GM23338 (cell line): ENCODE measurements around the gene OSBPL10. TPM values are rescaled to one million over a fixed set of nuclear protein-coding genes. Genes with fewer than 3 reads are reported as not detected.
A peak's percentile ranks its signal among the peaks of the same experiment; 100 is the strongest.

Experiments
- ATAC-seq: fragments of 200-7000 bp; cut with Tn5 transposase; 3 replicates; pipeline ENCODE4 v1.9.1; 2020
- DNase-seq: peaks from one replicate; pipeline ENCODE4 v3.0.0-alpha.2; 2015; ENCODE audit warnings: low spot score
- H2AFZ ChIP-seq: fragments of 200-600 bp; sonication (generic); 2 replicates; pipeline ENCODE4 v1.8.0; 2016; ENCODE audit warnings: antibody characterized with exemption, mild to moderate bottlenecking, moderate library complexity
- H3F3A ChIP-seq: fragments of 200-600 bp; sonication (generic); replicated peaks from 2 replicates; pipeline ENCODE4 v1.8.0; 2017; ENCODE audit warnings: antibody characterized with exemption, mixed run types, low read depth
- H3K27ac ChIP-seq: fragments of 200-600 bp; sonication (generic); 2 replicates; pipeline ENCODE4 v1.6.1; 2016; ENCODE audit warnings: low read depth
- H3K27me3 ChIP-seq: fragments of 200-600 bp; sonication (generic); 2 replicates; pipeline ENCODE4 v1.8.0; 2016; ENCODE audit warnings: mild to moderate bottlenecking, mixed run types, moderate library complexity; ENCODE audit not compliant: insufficient read depth
- H3K36me3 ChIP-seq: fragments of 200-600 bp; sonication (generic); 2 replicates; pipeline ENCODE4 v1.8.0; 2016; ENCODE audit warnings: mild to moderate bottlenecking; ENCODE audit not compliant: insufficient read depth
- H3K4me1 ChIP-seq: fragments of 200-600 bp; sonication (generic); 2 replicates; pipeline ENCODE4 v1.8.0; 2016; ENCODE audit warnings: mild to moderate bottlenecking, moderate library complexity; ENCODE audit not compliant: insufficient read depth
- H3K4me2 ChIP-seq: fragments of 200-600 bp; sonication (generic); 2 replicates; pipeline ENCODE4 v1.7.1; 2017; ENCODE audit warnings: mixed run types
- H3K4me3 ChIP-seq: fragments of 200-600 bp; sonication (generic); 2 replicates; pipeline ENCODE4 v1.6.1; 2016; ENCODE audit warnings: mixed run types
- H3K79me2 ChIP-seq: fragments of 200-600 bp; sonication (generic); replicated peaks from 2 replicates; pipeline ENCODE4 v1.8.0; 2017; ENCODE audit warnings: mild to moderate bottlenecking; ENCODE audit not compliant: insufficient read depth
- H3K9me2 ChIP-seq: fragments of 200-600 bp; sonication (generic); 2 replicates; pipeline ENCODE4 v1.8.0; 2017; ENCODE audit not compliant: insufficient read depth
- H4K20me1 ChIP-seq: fragments of 200-600 bp; sonication (generic); replicated peaks from 2 replicates; pipeline ENCODE4 v1.8.0; 2017; ENCODE audit warnings: mild to moderate bottlenecking; ENCODE audit not compliant: insufficient read depth
- H3K27ac Mint-ChIP-seq: 2 replicates; pipeline ENCODE4 v1.8.0; 2020; ENCODE audit warnings: inconsistent platforms, mild to moderate bottlenecking, moderate library complexity, mixed read lengths
- H3K27me3 Mint-ChIP-seq: 3 replicates; pipeline ENCODE4 v1.8.0; 2022; ENCODE audit warnings: low read depth, mild to moderate bottlenecking, moderate library complexity, mixed read lengths, inconsistent platforms; ENCODE audit not compliant: insufficient read depth, poor library complexity
- H3K36me3 Mint-ChIP-seq: 3 replicates; pipeline ENCODE4 v1.8.0; 2021; ENCODE audit warnings: low read depth, mild to moderate bottlenecking, inconsistent platforms, moderate library complexity, mixed read lengths
- H3K4me1 Mint-ChIP-seq: 3 replicates; pipeline ENCODE4 v1.8.0; 2020; ENCODE audit warnings: mild to moderate bottlenecking, inconsistent platforms, mixed read lengths
- H3K4me3 Mint-ChIP-seq: 3 replicates; pipeline ENCODE4 v1.8.0; 2021; ENCODE audit warnings: moderate library complexity, mild to moderate bottlenecking, inconsistent platforms, mixed read lengths
- H3K9me3 Mint-ChIP-seq: 3 replicates; pipeline ENCODE4 v1.8.0; 2020; ENCODE audit warnings: moderate library complexity, mild to moderate bottlenecking, inconsistent platforms, mixed read lengths
- EZH2 ChIP-seq: fragments of 200-600 bp; sonication (generic); IDR thresholded peaks from one replicate; pipeline ENCODE4 v1.8.0; 2017; ENCODE audit warnings: antibody characterized with exemption, mild to moderate bottlenecking, low read depth; ENCODE audit not compliant: unreplicated experiment
- NANOG ChIP-seq: IDR thresholded peaks from 2 replicates; pipeline ENCODE4 v1.6.1; 2016; ENCODE audit warnings: antibody characterized with exemption, borderline replicate concordance
- POLR2AphosphoS5 ChIP-seq: IDR thresholded peaks from 2 replicates; pipeline ENCODE4 v1.6.1; 2016; ENCODE audit warnings: antibody characterized with exemption, low read depth
- ZNF114 ChIP-seq: fragments of 250-450 bp; sonication (Bioruptor Pico); IDR thresholded peaks from 2 replicates; pipeline ENCODE4 v1.5.0; 2020; ENCODE audit warnings: mild to moderate bottlenecking, moderate library complexity
- polyA plus RNA-seq: library from polyadenylated mRNA; unstranded; fragments of >200 nt; fragmentation: Nextera tagmentation; extraction: Ambion mirVana; gene quantifications from 2 replicates; pipeline ENCODE4 v1.2.1, GENCODE V29; 2016
- total RNA-seq: library from RNA; depleted of rRNA; stranded (reverse); fragments of >200 nt; shearing (Covaris generic); gene quantifications from 2 replicates; pipeline ENCODE4 v1.2.3, GENCODE V29; 2014
- TF ChIP-seq, protein P1 (sequence below): IDR thresholded peaks from 2 replicates; pipeline ENCODE4 v1.6.1; 2016; ENCODE audit warnings: antibody characterized with exemption
- TF ChIP-seq, protein P2 (sequence below), 2 experiments: fragments of 200-600 bp in 1 of 2; sonication (generic) in 1 of 2; conservative IDR thresholded peaks; 2 replicates each; pipeline versions ENCODE4 v1.5.1 to v1.6.1; 2016 to 2017; ENCODE audit warnings: antibody characterized with exemption in 2 of 2, low read depth in 2 of 2, mild to moderate bottlenecking in 2 of 2, moderate library complexity in 1 of 2
- TF ChIP-seq, protein P3 (sequence below): IDR thresholded peaks from one replicate; pipeline ENCODE4 v1.6.1; 2018; ENCODE audit warnings: antibody characterized with exemption; ENCODE audit not compliant: unreplicated experiment

Gene OSBPL10
- total and polyA plus RNA-seq, 2 experiments from 2014 or later: 23.8 to 149 TPM

DNA sequence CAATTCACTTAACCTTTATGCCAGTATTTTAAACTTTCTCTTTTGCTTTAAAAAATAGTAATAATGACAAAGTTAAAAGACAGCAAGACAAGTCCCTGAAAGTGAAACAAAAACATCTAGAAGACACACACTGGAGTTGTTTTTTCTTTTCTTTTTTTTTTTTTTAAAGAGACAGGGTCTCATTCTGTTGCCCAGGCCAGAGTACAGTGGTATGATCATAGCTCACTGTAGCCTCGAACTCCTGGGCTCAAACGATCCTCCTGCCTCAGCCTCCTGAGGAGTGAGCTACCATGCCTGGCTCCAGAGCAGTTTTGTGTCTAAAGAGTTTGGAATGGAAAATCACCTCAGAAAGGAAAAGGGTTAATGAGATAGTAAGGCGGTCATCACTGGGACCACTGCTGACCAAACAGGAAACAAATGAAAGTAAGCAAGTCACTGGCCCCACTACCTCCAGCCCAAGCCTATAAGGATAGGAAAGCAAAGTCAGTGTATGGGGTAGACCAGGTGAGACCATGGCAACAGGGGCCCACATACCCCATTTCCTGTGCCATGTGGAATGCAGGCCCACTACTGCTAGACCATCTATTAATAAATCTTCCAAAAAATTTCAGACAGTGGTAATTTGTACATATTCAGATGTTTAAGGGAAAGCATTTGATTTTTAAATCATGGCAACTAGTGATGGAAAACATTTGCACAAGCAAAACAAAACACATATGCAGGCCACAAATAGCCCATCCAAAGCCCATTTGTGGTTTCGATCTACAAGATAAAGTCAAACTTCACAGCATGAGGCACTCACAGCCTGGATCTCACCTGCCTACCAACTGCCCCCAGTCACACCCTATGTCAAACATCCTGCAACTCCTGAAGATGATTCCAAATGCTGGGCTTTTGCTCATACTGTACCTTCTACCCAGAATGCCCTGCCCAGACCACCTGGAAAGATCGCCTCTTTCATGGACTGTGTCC is 62.6 kb downstream of the OSBPL10 start:
- H3K9me3 Mint-ChIP-seq: peaks cover 17% of the 10 kb centered on the region
- peaks cover 4% of the 10 kb centered on the region for H3K27me3 Mint-ChIP-seq
- Histone ChIP-seq H3K4me1 (peaks cover 50% of the 10 kb centered on the region), H4K20me1 (no peaks in the 10 kb centered on the region), H3K27me3 (no peaks in the 10 kb centered on the region), H2AFZ (no peak overlapping the region), H3K9me2 (peaks cover 4% of the 10 kb centered on the region; the same call in 1 of the 2 replicates), H3K4me3 (0 out of 2 replicates have a peak overlapping the region, but pooled peaks have one; percentile 6), H3F3A (peaks cover 4% of the 10 kb centered on the region; the same call in 1 of the 2 replicates), H3K79me2 (peaks cover 94% of the 10 kb centered on the region), H3K27ac (peak overlapping the region; percentile 96), H3K4me2 (peak overlapping the region; percentile 54), H3K36me3 (no peaks in the 10 kb centered on the region)
- H3K36me3 Mint-ChIP-seq: peaks cover 47% of the 10 kb centered on the region
- H3K4me3 Mint-ChIP-seq: peak overlapping the region; percentile 50; the same call in 2 of the 3 replicates
- no peak for TF ChIP-seq EZH2
- no peak for TF ChIP-seq NANOG
- TF ChIP-seq ZNF114 (CRISPR knock-in tag): no peak
- no peak for TF ChIP-seq POLR2AphosphoS5
- TF ChIP-seq, protein P1, sequence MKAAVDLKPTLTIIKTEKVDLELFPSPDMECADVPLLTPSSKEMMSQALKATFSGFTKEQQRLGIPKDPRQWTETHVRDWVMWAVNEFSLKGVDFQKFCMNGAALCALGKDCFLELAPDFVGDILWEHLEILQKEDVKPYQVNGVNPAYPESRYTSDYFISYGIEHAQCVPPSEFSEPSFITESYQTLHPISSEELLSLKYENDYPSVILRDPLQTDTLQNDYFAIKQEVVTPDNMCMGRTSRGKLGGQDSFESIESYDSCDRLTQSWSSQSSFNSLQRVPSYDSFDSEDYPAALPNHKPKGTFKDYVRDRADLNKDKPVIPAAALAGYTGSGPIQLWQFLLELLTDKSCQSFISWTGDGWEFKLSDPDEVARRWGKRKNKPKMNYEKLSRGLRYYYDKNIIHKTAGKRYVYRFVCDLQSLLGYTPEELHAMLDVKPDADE: no peak
- TF ChIP-seq, protein P2, sequence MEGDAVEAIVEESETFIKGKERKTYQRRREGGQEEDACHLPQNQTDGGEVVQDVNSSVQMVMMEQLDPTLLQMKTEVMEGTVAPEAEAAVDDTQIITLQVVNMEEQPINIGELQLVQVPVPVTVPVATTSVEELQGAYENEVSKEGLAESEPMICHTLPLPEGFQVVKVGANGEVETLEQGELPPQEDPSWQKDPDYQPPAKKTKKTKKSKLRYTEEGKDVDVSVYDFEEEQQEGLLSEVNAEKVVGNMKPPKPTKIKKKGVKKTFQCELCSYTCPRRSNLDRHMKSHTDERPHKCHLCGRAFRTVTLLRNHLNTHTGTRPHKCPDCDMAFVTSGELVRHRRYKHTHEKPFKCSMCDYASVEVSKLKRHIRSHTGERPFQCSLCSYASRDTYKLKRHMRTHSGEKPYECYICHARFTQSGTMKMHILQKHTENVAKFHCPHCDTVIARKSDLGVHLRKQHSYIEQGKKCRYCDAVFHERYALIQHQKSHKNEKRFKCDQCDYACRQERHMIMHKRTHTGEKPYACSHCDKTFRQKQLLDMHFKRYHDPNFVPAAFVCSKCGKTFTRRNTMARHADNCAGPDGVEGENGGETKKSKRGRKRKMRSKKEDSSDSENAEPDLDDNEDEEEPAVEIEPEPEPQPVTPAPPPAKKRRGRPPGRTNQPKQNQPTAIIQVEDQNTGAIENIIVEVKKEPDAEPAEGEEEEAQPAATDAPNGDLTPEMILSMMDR (conservative IDR thresholded peaks at IDR 0.05; ENCODE audit: low read depth in 2 of 2): no peak
- H3K27ac Mint-ChIP-seq: peak overlapping the region; percentile 76
- ATAC-seq (peak; percentile 17; the same call in 1 of the 3 replicates), DNase-seq (no peak)
- peaks cover 55% of the 10 kb centered on the region for H3K4me1 Mint-ChIP-seq

DNA sequence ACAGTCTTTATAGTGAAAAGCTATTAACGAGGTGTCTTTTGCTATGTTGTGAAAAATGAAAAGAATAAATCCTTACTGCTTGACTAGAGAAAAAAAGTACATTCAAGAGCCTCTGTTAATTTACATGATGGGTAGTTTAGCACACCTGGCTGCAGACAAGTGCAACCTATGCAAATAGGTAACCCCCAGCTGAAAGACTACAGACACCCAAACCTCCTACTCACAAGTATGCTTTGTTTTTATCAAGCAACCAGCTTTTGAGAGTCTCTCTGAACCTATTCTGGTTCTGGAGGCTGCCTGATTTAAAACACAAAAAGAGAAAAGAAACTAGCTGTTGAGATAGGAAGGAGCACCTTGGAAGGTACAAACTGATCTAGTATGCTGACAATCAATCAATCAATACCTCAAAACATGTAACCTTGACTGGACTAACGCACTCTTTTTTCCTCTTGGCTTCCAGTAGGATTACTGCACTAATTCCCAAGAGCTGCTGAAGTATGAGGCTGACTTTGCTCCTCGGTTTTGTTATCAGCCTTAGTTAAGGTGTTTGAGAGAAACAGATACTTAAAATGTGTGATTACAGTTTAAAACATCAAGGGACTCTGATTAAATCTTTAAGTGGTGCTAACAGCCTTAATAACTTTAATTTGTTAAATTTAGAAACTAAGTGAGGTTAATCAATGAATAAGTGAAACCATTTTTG is 63.6 kb downstream of the OSBPL10 start:
- H3K36me3 Mint-ChIP-seq: peaks cover 49% of the 10 kb centered on the region
- Histone ChIP-seq H4K20me1 (no peaks in the 10 kb centered on the region), H3K27me3 (no peaks in the 10 kb centered on the region), H3K9me2 (peaks cover 4% of the 10 kb centered on the region; the same call in 1 of the 2 replicates), H3K36me3 (no peaks in the 10 kb centered on the region), H3K27ac (peak overlapping the region; percentile 96), H3K4me2 (peak overlapping the region; percentile 54), H2AFZ (no peak overlapping the region), H3F3A (peaks cover 4% of the 10 kb centered on the region; the same call in 1 of the 2 replicates), H3K4me1 (peaks cover 51% of the 10 kb centered on the region), H3K79me2 (peaks cover 94% of the 10 kb centered on the region), H3K4me3 (peak overlapping the region; percentile 24)
- DNase-seq (peak; percentile 61), ATAC-seq (peak; percentile 93)
- H3K9me3 Mint-ChIP-seq: peaks cover 17% of the 10 kb centered on the region
- peaks cover 48% of the 10 kb centered on the region for H3K4me1 Mint-ChIP-seq
- H3K4me3 Mint-ChIP-seq: peak overlapping the region; percentile 43; the same call in 2 of the 3 replicates
- H3K27ac Mint-ChIP-seq: peak overlapping the region; percentile 70
- peaks cover 2% of the 10 kb centered on the region for H3K27me3 Mint-ChIP-seq
- TF ChIP-seq, protein P3, sequence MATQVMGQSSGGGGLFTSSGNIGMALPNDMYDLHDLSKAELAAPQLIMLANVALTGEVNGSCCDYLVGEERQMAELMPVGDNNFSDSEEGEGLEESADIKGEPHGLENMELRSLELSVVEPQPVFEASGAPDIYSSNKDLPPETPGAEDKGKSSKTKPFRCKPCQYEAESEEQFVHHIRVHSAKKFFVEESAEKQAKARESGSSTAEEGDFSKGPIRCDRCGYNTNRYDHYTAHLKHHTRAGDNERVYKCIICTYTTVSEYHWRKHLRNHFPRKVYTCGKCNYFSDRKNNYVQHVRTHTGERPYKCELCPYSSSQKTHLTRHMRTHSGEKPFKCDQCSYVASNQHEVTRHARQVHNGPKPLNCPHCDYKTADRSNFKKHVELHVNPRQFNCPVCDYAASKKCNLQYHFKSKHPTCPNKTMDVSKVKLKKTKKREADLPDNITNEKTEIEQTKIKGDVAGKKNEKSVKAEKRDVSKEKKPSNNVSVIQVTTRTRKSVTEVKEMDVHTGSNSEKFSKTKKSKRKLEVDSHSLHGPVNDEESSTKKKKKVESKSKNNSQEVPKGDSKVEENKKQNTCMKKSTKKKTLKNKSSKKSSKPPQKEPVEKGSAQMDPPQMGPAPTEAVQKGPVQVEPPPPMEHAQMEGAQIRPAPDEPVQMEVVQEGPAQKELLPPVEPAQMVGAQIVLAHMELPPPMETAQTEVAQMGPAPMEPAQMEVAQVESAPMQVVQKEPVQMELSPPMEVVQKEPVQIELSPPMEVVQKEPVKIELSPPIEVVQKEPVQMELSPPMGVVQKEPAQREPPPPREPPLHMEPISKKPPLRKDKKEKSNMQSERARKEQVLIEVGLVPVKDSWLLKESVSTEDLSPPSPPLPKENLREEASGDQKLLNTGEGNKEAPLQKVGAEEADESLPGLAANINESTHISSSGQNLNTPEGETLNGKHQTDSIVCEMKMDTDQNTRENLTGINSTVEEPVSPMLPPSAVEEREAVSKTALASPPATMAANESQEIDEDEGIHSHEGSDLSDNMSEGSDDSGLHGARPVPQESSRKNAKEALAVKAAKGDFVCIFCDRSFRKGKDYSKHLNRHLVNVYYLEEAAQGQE: no peak
- TF ChIP-seq, protein P2 (conservative IDR thresholded peaks at IDR 0.05; ENCODE audit: low read depth in 2 of 2): no peak
- TF ChIP-seq POLR2AphosphoS5: no peak
